PFSK-1 (cell line): ENCODE measurements around the gene IL17C.

ENCODE experiments used
- FOXP2 ChIP-seq: optimal IDR thresholded peaks from 2 replicates; pipeline ENCODE3; 2011; ENCODE audit warnings: borderline replicate concordance, control low read depth, inconsistent platforms; ENCODE audit not compliant: insufficient read depth; ENCODE audit errors: extremely low read length, extremely low read depth
- POLR2AphosphoS5 ChIP-seq: IDR thresholded peaks from 2 replicates; pipeline ENCODE4 v1.6.1; 2012; ENCODE audit warnings: low read depth, mild to moderate bottlenecking, control low read depth, low read length, moderate library complexity
- REST ChIP-seq, 2 experiments: IDR thresholded peaks; 2 replicates each; pipeline versions ENCODE4 v1.6.1 to v1.8.0; 2011 to 2012; ENCODE audit warnings: low read depth in 2 of 2, low read length in 2 of 2, control low read depth in 1 of 2, inconsistent platforms in 1 of 2, mild to moderate bottlenecking in 1 of 2, moderate library complexity in 1 of 2; ENCODE audit not compliant: insufficient read depth in 1 of 2
- SIN3A ChIP-seq: IDR thresholded peaks from 2 replicates; pipeline ENCODE4 v1.6.1; 2012; ENCODE audit warnings: mild to moderate bottlenecking, low read length, moderate library complexity, borderline replicate concordance; ENCODE audit not compliant: insufficient read depth
- TAF1 ChIP-seq: IDR thresholded peaks from 2 replicates; pipeline ENCODE4 v1.6.1; 2012; ENCODE audit warnings: low read length, control low read depth, borderline replicate concordance; ENCODE audit not compliant: insufficient read depth

DNA sequence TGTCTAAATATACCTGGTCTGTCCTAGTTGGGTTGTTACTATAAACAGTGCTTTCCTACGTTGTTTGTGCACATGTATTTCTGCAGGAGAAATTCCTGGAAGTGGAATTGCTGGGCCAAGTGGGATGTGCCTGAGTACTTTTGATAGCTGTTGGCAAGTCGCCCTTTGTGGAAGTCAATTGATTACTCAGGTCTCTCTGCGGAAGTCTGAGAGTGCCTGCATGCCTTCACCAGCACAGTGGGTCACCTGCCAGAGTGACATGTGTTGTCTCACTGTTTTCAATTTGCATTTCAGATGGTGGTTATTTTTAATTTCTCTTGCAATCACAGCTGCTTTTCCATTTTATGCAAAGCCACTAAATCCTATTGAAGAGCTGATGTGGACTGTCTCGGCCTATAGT, 26.8 kb downstream of the IL17C start:
- TF ChIP-seq POLR2AphosphoS5 (no peak), TAF1 (no peak), REST (IDR thresholded peaks at IDR 0.05; ENCODE audit: insufficient read depth in 1 of 2, low read depth in 2 of 2, low read length in 2 of 2) (no peak), SIN3A (no peak), FOXP2 (no peak)
